ENCODE measurements around the gene NUDT14. TPM values are rescaled to one million over a fixed set of nuclear protein-coding genes. Genes with fewer than 3 reads are reported as not detected.

Gene NUDT14
- total and polyA plus RNA-seq, 2 donors, result 17.2 to 18.1 TPM

DNA sequence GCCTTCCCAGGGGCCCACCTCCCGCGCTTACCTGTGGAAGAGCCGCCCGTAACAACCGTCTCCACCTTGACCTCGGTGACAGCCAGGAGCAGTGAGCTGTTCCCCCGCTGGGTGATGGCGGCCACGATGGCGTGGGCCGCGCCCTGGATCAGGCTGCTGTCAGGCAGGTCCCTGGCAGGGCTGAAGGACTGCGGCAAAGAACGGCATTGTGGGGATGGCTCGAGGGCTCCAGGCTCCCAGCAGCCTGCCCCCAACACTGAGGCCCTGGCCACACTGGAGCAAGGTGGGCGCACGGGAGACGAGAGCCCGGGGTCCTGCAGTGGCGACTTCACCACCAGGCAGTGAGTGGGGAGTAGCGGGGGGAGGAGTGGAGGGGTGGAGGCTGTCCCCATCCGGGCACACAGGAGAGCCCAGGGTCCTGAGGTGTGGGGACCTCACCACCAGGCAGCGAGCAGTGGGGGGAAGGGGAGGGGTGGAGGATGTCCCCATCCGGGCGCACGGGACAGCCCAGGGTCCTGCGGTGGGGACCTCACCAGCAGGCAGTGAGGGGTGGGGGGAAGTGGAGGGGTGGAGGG lies 37.6 kb downstream of the NUDT14 start:
- Histone ChIP-seq H3K9me3 (ENCODE audit: control insufficient read depth in 2 of 2, insufficient read depth in 1 of 2, low read length in 1 of 2) (peaks cover 0 to 21% of the 10 kb centered on the region in 2 donors), H3K27ac (ENCODE audit: low read depth in 1 of 2, low read length in 1 of 2) (no peak overlapping the region), H3K4me3 (ENCODE audit: low read length in 2 of 2) (no peak overlapping the region), H3K36me3 (ENCODE audit: control insufficient read depth in 2 of 2, insufficient read depth in 2 of 2, low read length in 1 of 2) (no peaks in the 10 kb centered on the region), H3K27me3 (ENCODE audit: control insufficient read depth in 2 of 2, insufficient read depth in 1 of 2, low read length in 1 of 2) (no peaks in the 10 kb centered on the region), H3K4me1 (ENCODE audit: control insufficient read depth in 2 of 2, insufficient read depth in 2 of 2, low read length in 2 of 2) (no peaks in the 10 kb centered on the region)
- DNase-seq (ENCODE audit: low read depth in 6 of 9, low spot score in 9 of 9), result no peak
- WGBS, result 96% methylated on average over 27 of the region's 27 CpGs

DNA sequence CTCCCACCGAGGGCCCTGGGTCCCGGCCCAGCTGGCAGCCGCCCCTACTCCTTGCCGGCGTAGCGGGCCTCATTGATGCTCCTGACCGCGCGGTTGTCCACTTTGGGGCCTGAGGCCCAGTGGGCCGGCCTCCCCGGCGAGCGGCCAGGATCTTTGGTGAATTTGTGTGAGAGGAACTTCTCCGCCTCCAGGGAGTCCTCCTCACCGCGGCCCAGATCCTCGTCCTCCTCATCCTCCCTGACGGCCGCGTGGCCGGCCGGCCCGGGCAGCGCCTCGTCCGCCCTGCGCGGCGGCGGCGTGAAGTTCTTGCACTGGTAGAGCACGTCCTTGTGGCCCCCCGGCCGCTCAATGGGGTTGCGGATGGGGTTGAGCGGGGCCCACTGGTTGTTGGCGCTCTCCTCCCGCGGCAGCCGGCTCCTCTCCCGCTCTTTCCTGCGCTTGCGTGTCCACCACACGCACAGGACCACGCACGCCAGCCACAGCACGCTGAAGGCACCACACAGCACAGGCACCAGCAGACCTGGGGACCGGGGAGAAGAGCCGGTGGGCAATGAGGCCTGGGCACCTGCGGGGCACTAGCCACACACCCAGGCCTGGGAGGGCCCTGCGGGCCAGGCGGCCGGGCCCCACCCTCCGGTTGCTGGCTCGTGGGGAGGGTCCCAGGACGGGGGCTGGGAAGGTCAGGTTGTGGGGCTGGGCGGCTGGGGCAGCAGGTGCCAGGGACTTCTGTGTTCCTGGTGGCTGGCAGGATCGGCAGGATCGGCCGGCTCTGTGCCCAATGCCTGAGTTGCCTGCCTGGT lies 38.3 kb downstream of the NUDT14 start:
- Histone ChIP-seq H3K27ac (ENCODE audit: low read depth in 1 of 2, low read length in 1 of 2) (no peak overlapping the region), H3K36me3 (ENCODE audit: control insufficient read depth in 2 of 2, insufficient read depth in 2 of 2, low read length in 1 of 2) (no peaks in the 10 kb centered on the region), H3K9me3 (ENCODE audit: control insufficient read depth in 2 of 2, insufficient read depth in 1 of 2, low read length in 1 of 2) (peaks cover 0 to 27% of the 10 kb centered on the region in 2 donors), H3K4me1 (ENCODE audit: control insufficient read depth in 2 of 2, insufficient read depth in 2 of 2, low read length in 2 of 2) (no peaks in the 10 kb centered on the region), H3K27me3 (ENCODE audit: control insufficient read depth in 2 of 2, insufficient read depth in 1 of 2, low read length in 1 of 2) (no peaks in the 10 kb centered on the region), H3K4me3 (ENCODE audit: low read length in 2 of 2) (no peak overlapping the region)
- no peak for DNase-seq (ENCODE audit: low read depth in 6 of 9, low spot score in 9 of 9)
- 97% methylated on average over 60 of the region's 60 CpGs for WGBS

DNA sequence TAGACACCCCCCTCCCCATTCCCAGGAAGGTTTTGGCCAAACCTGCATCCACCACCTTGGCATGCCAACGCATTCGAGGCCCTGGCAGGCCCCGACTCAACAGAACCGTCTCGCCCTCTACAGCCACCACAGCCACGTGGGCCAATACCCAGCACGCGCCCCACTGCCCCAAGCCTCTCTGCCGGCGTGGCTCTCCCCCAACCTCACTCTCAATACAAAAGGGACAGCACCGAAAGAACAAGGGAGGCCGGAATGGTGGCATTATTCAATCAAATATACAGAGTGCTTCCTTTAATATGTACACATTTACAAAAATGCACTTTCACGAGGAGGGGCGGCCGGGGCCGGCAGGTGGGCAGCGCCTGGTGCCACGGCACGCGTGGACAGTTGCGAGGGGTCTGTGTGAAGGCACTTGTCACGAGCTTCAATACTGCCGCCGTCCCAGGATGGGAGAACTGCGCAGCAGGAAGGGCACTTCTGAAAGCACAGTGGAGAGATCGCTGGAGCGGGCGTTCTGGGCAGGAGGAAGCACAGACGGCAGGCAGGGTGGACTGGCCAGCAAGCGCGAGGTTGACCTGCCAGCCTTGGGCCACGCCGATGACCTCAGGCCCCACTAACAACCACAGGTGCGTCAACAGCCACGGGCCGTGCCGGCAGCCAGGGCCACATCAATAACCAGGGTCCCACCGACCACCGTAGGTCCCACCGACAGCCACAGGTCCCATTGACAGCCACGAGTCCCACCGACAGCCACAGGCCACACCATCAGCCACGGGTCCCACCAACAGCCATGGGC lies 39.4 kb downstream of the NUDT14 start:
- no peaks in the 10 kb centered on the region for H3K27me3 ChIP-seq (ENCODE audit: control insufficient read depth in 2 of 2, insufficient read depth in 1 of 2, low read length in 1 of 2)
- peaks cover 0 to 27% of the 10 kb centered on the region in 2 donors for H3K9me3 ChIP-seq (ENCODE audit: control insufficient read depth in 2 of 2, insufficient read depth in 1 of 2, low read length in 1 of 2)
- H3K27ac ChIP-seq (ENCODE audit: low read depth in 1 of 2, low read length in 1 of 2), result no peak overlapping the region
- no peaks in the 10 kb centered on the region for H3K36me3 ChIP-seq (ENCODE audit: control insufficient read depth in 2 of 2, insufficient read depth in 2 of 2, low read length in 1 of 2)
- no peak overlapping the region for H3K4me3 ChIP-seq (ENCODE audit: low read length in 2 of 2)
- no peaks in the 10 kb centered on the region for H3K4me1 ChIP-seq (ENCODE audit: control insufficient read depth in 2 of 2, insufficient read depth in 2 of 2, low read length in 2 of 2)
- no peak for DNase-seq (ENCODE audit: low read depth in 6 of 9, low spot score in 9 of 9)
- 95% methylated on average over 43 of the region's 43 CpGs for WGBS

DNA sequence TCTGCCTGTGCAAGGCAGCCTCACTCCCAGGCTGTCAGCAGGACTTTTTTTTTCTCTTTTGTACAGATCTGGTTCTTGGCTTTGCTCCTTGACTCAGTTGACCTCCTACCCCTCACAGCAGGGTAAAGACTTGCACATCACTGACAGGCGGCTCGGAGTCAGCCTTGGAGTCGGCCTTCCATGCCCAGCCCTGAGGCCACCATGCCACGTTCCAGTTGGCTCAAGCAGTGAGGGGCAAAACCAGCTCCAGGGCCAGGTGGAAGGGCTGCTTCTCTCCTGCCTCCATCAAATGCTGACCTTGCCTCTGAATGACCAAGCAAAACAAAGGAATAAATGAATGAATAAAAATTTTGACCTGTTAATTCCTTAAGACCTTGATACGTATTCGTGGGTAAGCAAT lies 40.1 kb downstream of the NUDT14 start:
- DNase-seq (ENCODE audit: low read depth in 6 of 9, low spot score in 9 of 9), result no peak
- Histone ChIP-seq H3K36me3 (ENCODE audit: control insufficient read depth in 2 of 2, insufficient read depth in 2 of 2, low read length in 1 of 2) (no peaks in the 10 kb centered on the region), H3K4me3 (ENCODE audit: low read length in 2 of 2) (no peak overlapping the region), H3K9me3 (ENCODE audit: control insufficient read depth in 2 of 2, insufficient read depth in 1 of 2, low read length in 1 of 2) (peaks cover 0 to 27% of the 10 kb centered on the region in 2 donors), H3K4me1 (ENCODE audit: control insufficient read depth in 2 of 2, insufficient read depth in 2 of 2, low read length in 2 of 2) (no peaks in the 10 kb centered on the region), H3K27me3 (ENCODE audit: control insufficient read depth in 2 of 2, insufficient read depth in 1 of 2, low read length in 1 of 2) (peaks cover 0 to 3% of the 10 kb centered on the region in 2 donors), H3K27ac (ENCODE audit: low read depth in 1 of 2, low read length in 1 of 2) (no peak overlapping the region)
- WGBS, result 96% methylated on average over 6 of the region's 6 CpGs

DNA sequence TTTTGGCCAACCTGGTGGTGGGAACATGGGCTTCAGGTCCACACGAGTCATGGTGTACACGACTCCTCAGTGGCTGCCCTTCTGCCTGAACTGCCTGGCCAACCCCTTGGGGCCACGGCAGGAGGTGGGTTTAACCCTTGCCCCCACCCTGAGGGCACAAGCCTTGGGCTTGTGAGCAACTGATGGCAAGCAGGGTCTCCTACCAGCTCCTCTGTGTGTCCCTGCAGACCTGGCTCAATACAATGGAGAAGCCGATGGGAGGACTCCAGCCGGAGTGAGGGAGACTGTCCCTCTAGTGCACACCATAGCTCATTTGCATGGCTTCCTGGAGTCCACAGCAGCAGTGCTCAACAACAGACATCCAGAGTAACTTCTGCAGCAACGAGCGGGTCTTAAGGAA lies 40.5 kb downstream of the NUDT14 start:
- no peak overlapping the region for H3K4me3 ChIP-seq (ENCODE audit: low read length in 2 of 2)
- peaks cover 0 to 3% of the 10 kb centered on the region in 2 donors for H3K27me3 ChIP-seq (ENCODE audit: control insufficient read depth in 2 of 2, insufficient read depth in 1 of 2, low read length in 1 of 2)
- H3K4me1 ChIP-seq (ENCODE audit: control insufficient read depth in 2 of 2, insufficient read depth in 2 of 2, low read length in 2 of 2), result no peaks in the 10 kb centered on the region
- no peak for DNase-seq (ENCODE audit: low read depth in 6 of 9, low spot score in 9 of 9)
- H3K27ac ChIP-seq (ENCODE audit: low read depth in 1 of 2, low read length in 1 of 2), result no peak overlapping the region
- peaks cover 0 to 27% of the 10 kb centered on the region in 2 donors for H3K9me3 ChIP-seq (ENCODE audit: control insufficient read depth in 2 of 2, insufficient read depth in 1 of 2, low read length in 1 of 2)
- WGBS, result 95% methylated on average over 7 of the region's 7 CpGs
- H3K36me3 ChIP-seq (ENCODE audit: control insufficient read depth in 2 of 2, insufficient read depth in 2 of 2, low read length in 1 of 2), result no peaks in the 10 kb centered on the region

DNA sequence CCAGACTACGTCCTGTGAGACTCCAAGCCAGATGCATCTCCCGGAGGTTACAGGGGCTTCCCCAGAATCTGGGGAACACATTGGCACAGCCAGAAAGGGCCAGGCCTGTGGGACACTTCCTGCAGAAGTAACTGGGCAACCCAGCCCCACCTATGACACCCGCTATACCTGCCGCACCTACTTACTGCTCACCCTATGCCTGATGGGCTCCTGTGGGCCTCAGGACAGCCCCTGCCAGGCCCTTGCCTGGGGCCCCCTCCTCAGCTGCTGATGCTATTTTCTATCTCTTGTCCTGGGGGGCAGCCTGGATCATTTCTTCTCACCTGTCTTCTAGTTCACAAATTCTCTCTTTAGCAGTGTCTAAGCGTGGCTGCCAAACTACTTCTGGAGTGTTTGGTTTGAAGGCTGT lies 41.3 kb downstream of the NUDT14 start:
- H3K27me3 ChIP-seq (ENCODE audit: control insufficient read depth in 2 of 2, insufficient read depth in 1 of 2, low read length in 1 of 2), result peaks cover 0 to 3% of the 10 kb centered on the region in 2 donors
- H3K36me3 ChIP-seq (ENCODE audit: control insufficient read depth in 2 of 2, insufficient read depth in 2 of 2, low read length in 1 of 2), result no peaks in the 10 kb centered on the region
- peaks cover 0 to 27% of the 10 kb centered on the region in 2 donors for H3K9me3 ChIP-seq (ENCODE audit: control insufficient read depth in 2 of 2, insufficient read depth in 1 of 2, low read length in 1 of 2)
- H3K27ac ChIP-seq (ENCODE audit: low read depth in 1 of 2, low read length in 1 of 2), result no peak overlapping the region
- H3K4me1 ChIP-seq (ENCODE audit: control insufficient read depth in 2 of 2, insufficient read depth in 2 of 2, low read length in 2 of 2), result no peaks in the 10 kb centered on the region
- no peak for DNase-seq (ENCODE audit: low read depth in 6 of 9, low spot score in 9 of 9)
- no peak overlapping the region for H3K4me3 ChIP-seq (ENCODE audit: low read length in 2 of 2)
- 97% methylated on average over 5 of the region's 5 CpGs for WGBS

DNA sequence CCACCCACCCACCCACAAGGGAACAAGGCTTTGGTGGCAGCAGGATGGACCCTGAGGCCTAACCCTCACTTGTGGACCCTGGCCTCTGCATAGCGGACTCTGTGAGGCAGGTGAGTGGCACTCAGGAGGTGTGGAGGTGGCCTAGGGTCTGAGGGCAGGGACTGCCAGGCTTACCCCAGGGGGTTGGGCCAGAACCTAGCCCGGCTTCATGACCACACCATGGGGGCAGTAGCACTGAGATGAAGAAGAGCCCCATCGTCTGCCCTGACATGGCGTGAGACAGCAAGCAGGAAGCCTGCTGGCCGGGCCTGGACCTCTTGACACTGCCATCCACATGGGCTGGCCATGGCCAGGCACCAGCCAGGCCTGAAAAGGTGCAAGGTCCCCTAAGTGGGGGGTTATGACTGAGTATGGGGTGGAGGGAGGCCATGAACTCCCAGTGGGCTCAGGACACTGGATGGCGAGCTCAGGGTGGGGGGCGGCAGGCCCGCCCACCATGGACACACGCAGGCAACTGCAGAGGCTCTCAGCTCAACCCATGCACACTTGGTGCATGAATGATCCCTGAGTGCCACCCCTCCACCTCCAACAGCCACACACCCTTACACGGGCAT lies 41.8 kb downstream of the NUDT14 start:
- Histone ChIP-seq H3K4me1 (ENCODE audit: control insufficient read depth in 2 of 2, insufficient read depth in 2 of 2, low read length in 2 of 2) (no peaks in the 10 kb centered on the region), H3K27ac (ENCODE audit: low read depth in 1 of 2, low read length in 1 of 2) (no peak overlapping the region), H3K36me3 (ENCODE audit: control insufficient read depth in 2 of 2, insufficient read depth in 2 of 2, low read length in 1 of 2) (no peaks in the 10 kb centered on the region), H3K4me3 (ENCODE audit: low read length in 2 of 2) (no peak overlapping the region), H3K27me3 (ENCODE audit: control insufficient read depth in 2 of 2, insufficient read depth in 1 of 2, low read length in 1 of 2) (peaks cover 0 to 3% of the 10 kb centered on the region in 2 donors), H3K9me3 (ENCODE audit: control insufficient read depth in 2 of 2, insufficient read depth in 1 of 2, low read length in 1 of 2) (peaks cover 0 to 27% of the 10 kb centered on the region in 2 donors)
- WGBS, result 88% methylated on average over 10 of the region's 10 CpGs
- no peak for DNase-seq (ENCODE audit: low read depth in 6 of 9, low spot score in 9 of 9)

DNA sequence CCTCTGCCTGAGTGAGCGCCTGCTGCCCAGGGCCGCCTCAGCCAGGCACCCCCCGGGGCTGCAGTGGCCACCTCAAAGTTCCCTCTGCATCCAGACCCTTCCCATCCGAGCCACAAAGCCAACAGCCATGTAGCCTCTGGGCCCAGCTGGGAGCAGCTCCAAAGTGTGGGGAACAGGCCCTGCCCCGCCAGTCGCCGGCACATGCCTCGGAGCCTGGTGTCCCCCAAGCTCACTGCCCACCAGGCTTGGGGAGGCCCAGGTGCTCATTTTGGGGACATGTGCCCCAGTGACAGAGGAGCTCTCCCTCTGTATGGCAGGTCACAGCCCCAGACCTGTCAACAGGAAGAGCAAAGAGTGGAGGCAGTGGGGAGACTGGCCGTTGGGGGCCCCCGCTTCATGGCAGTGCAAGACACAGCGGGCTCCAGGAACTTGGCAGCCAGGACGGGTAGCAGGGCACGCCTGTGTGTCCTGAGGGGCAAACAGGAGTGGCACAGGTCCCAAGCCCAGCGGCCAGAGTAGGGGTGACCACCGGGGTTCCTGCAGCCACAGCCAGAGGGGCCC lies 42.5 kb downstream of the NUDT14 start:
- H3K27me3 ChIP-seq (ENCODE audit: control insufficient read depth in 2 of 2, insufficient read depth in 1 of 2, low read length in 1 of 2), result peaks cover 0 to 3% of the 10 kb centered on the region in 2 donors
- 97% methylated on average over 15 of the region's 15 CpGs for WGBS
- no peak overlapping the region for H3K27ac ChIP-seq (ENCODE audit: low read depth in 1 of 2, low read length in 1 of 2)
- H3K9me3 ChIP-seq (ENCODE audit: control insufficient read depth in 2 of 2, insufficient read depth in 1 of 2, low read length in 1 of 2), result peaks cover 0 to 27% of the 10 kb centered on the region in 2 donors
- no peak for DNase-seq (ENCODE audit: low read depth in 6 of 9, low spot score in 9 of 9)
- H3K36me3 ChIP-seq (ENCODE audit: control insufficient read depth in 2 of 2, insufficient read depth in 2 of 2, low read length in 1 of 2), result no peaks in the 10 kb centered on the region
- no peak overlapping the region for H3K4me3 ChIP-seq (ENCODE audit: low read length in 2 of 2)
- no peaks in the 10 kb centered on the region for H3K4me1 ChIP-seq (ENCODE audit: control insufficient read depth in 2 of 2, insufficient read depth in 2 of 2, low read length in 2 of 2)

All from thymus (tissue), 11 donors.